HepG2 (cell line): ENCODE measurements around the gene ATG4B. TPM values are rescaled to one million over a fixed set of nuclear protein-coding genes. Genes with fewer than 3 reads are reported as not detected.

ENCODE experiments used
- AHR ChIP-seq: IDR thresholded peaks from 2 replicates; pipeline ENCODE4 v1.6.1; 2018; ENCODE audit warnings: missing genetic modification reagents, missing compliant biosample characterization
- BHLHE40 ChIP-seq: IDR thresholded peaks from 2 replicates; pipeline ENCODE4 v1.6.1; 2011; ENCODE audit warnings: low read length, improper control_type of control experiment
- HNRNPH1 ChIP-seq: fragments of 200-400 bp; formaldehyde crosslinking; optimal IDR thresholded peaks from 2 replicates; pipeline ENCODE3; 2017; ENCODE audit warnings: mild to moderate bottlenecking, low read depth, low read length
- HOXA9 ChIP-seq: sonication (generic); formaldehyde crosslinking; IDR thresholded peaks from 2 replicates; pipeline ENCODE4 v1.8.1; 2022; ENCODE audit warnings: missing genetic modification reagents, mild to moderate bottlenecking, moderate library complexity, borderline replicate concordance
- MXD4 ChIP-seq: IDR thresholded peaks from 2 replicates; pipeline ENCODE4 v1.6.1; 2016; ENCODE audit warnings: mild to moderate bottlenecking, missing biosample characterization, missing genetic modification reagents
- SKI ChIP-seq: fragments of 450-650 bp; IDR thresholded peaks from one replicate; pipeline ENCODE4 v1.6.1; 2018; ENCODE audit warnings: mild to moderate bottlenecking; ENCODE audit not compliant: partially characterized antibody
- SMC3 ChIP-seq: IDR thresholded peaks from 2 replicates; pipeline ENCODE4 v1.6.1; 2011; ENCODE audit warnings: low read length, improper control_type of control experiment
- TEAD3 ChIP-seq: optimal IDR thresholded peaks from 2 replicates; pipeline ENCODE3; 2016; ENCODE audit warnings: borderline replicate concordance
- TMF1 ChIP-seq: sonication (generic); formaldehyde crosslinking; IDR thresholded peaks from 2 replicates; pipeline ENCODE4 v1.8.1; 2022; ENCODE audit warnings: low read depth, missing genetic modification reagents
- ZC3H4 ChIP-seq: sonication (generic); formaldehyde crosslinking; IDR thresholded peaks from 2 replicates; pipeline ENCODE4 v1.4.0; 2020; ENCODE audit warnings: missing genetic modification reagents, borderline replicate concordance
- ZNF3 ChIP-seq: IDR thresholded peaks from 2 replicates; pipeline ENCODE4 v1.7.0; 2017; ENCODE audit warnings: inconsistent platforms
- ZNF337 ChIP-seq: sonication (generic); formaldehyde crosslinking; IDR thresholded peaks from 2 replicates; pipeline ENCODE4 v1.5.1; 2020; ENCODE audit warnings: missing genetic modification reagents, low read depth, mild to moderate bottlenecking, borderline replicate concordance
- ZNF605 ChIP-seq: sonication (generic); formaldehyde crosslinking; IDR thresholded peaks from 2 replicates; pipeline ENCODE4 v1.8.0; 2022; ENCODE audit warnings: mild to moderate bottlenecking, missing genetic modification reagents
- ZNF766 ChIP-seq: sonication (generic); formaldehyde crosslinking; IDR thresholded peaks from 2 replicates; pipeline ENCODE4 v1.5.0; 2020; ENCODE audit warnings: missing genetic modification reagents, borderline replicate concordance
- ZNF83 ChIP-seq: sonication (generic); formaldehyde crosslinking; IDR thresholded peaks from 2 replicates; pipeline ENCODE4 v1.4.0; 2020; ENCODE audit warnings: missing genetic modification reagents, mild to moderate bottlenecking, borderline replicate concordance
- polyA plus RNA-seq, 8 experiments: library from polyadenylated mRNA; depleted of rRNA in 3 of 8; stranded (reverse) in 7 of 8; unstranded in 1 of 8; fragments of >200 nt; fragmentation: Illumina TruSeq in 4 of 8; extraction: Trizol in 4 of 8; gene quantifications; 2 replicates each; pipeline versions ENCODE4 v1.2.1 to v1.2.3, GENCODE V29; 2011 to 2016; ENCODE audit warnings: low read depth in 4 of 8, missing spikeins in 1 of 8, mixed read lengths in 1 of 8; ENCODE audit not compliant: insufficient read depth in 1 of 8
- total RNA-seq, 5 experiments: library from RNA; depleted of rRNA; stranded (reverse); fragments of >200 nt; fragmentation: Illumina TruSeq; extraction: Trizol; gene quantifications; 2 replicates each; pipeline ENCODE4 v1.2.3, GENCODE V29; 2016; ENCODE audit warnings: low read depth in 1 of 5
- TF ChIP-seq, protein P1 (sequence below): sonication (generic); formaldehyde crosslinking; IDR thresholded peaks from 2 replicates; pipeline ENCODE4 v1.4.0; 2020; ENCODE audit warnings: missing genetic modification reagents, borderline replicate concordance
- TF ChIP-seq, protein P2 (sequence below): sonication (generic); formaldehyde crosslinking; IDR thresholded peaks from 2 replicates; pipeline ENCODE4 v1.9.0; 2022; ENCODE audit warnings: low read depth, missing genetic modification reagents
- TF ChIP-seq, protein P3 (sequence below): sonication (generic); formaldehyde crosslinking; IDR thresholded peaks from 2 replicates; pipeline ENCODE4 v1.4.0; 2020; ENCODE audit warnings: missing genetic modification reagents, mild to moderate bottlenecking, borderline replicate concordance
- TF ChIP-seq, protein P4 (sequence below): sonication (generic); formaldehyde crosslinking; IDR thresholded peaks from 2 replicates; pipeline ENCODE4 v1.4.0; 2020; ENCODE audit warnings: mild to moderate bottlenecking, missing genetic modification reagents
- TF ChIP-seq, protein P5 (sequence below): sonication (generic); formaldehyde crosslinking; IDR thresholded peaks from 2 replicates; pipeline ENCODE4 v1.8.1; 2023; ENCODE audit warnings: mild to moderate bottlenecking, missing genetic modification reagents
- TF ChIP-seq, protein P6 (sequence below): sonication (generic); formaldehyde crosslinking; IDR thresholded peaks from 2 replicates; pipeline ENCODE4 v1.9.0; 2021; ENCODE audit warnings: missing genetic modification reagents, borderline replicate concordance
- TF ChIP-seq, protein P7 (sequence below): IDR thresholded peaks from 2 replicates; pipeline ENCODE4 v1.6.1; 2012; ENCODE audit warnings: inconsistent platforms

The ATG4B gene
- total and polyA plus RNA-seq, 2 of the 13 experiments (the other 11 are each of a cell fraction or from before 2014, with no cell fraction given) = 95.5 to 239 TPM

DNA sequence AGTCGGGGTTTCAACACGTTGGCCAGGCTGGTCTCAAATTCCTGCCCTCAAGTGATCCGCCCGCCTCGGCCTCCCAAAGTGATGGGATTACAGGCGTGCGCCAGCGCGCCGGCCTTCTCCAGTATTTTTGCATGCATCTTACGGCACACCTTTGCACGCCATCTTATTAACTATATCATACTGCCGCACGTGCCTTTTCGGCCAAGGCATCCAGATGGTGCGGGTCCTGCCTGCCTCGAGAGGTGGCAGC lies 63.6 kb downstream of the ATG4B start (continued):
- TF ChIP-seq TEAD3 (CRISPR knock-in tag) = peak; percentile 68
- peak; percentile 10; the same call in 1 of the 2 replicates for TF ChIP-seq SMC3
- TF ChIP-seq, protein P1, sequence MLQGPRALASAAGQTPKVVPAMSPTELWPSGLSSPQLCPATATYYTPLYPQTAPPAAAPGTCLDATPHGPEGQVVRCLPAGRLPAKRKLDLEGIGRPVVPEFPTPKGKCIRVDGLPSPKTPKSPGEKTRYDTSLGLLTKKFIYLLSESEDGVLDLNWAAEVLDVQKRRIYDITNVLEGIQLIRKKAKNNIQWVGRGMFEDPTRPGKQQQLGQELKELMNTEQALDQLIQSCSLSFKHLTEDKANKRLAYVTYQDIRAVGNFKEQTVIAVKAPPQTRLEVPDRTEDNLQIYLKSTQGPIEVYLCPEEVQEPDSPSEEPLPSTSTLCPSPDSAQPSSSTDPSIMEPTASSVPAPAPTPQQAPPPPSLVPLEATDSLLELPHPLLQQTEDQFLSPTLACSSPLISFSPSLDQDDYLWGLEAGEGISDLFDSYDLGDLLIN (CRISPR knock-in tag) = no peak
- peak; percentile 50; the same call in 1 of the 2 replicates for TF ChIP-seq TMF1 (CRISPR knock-in tag)
- no peak for TF ChIP-seq AHR (CRISPR knock-in tag)
- TF ChIP-seq SKI = peak; percentile 22
- TF ChIP-seq BHLHE40 = peak; percentile 89
- peak; percentile 99 for TF ChIP-seq ZC3H4 (CRISPR knock-in tag)
- TF ChIP-seq HNRNPH1 = no peak
- TF ChIP-seq ZNF3 (CRISPR knock-in tag) = no peak
- TF ChIP-seq, protein P2, sequence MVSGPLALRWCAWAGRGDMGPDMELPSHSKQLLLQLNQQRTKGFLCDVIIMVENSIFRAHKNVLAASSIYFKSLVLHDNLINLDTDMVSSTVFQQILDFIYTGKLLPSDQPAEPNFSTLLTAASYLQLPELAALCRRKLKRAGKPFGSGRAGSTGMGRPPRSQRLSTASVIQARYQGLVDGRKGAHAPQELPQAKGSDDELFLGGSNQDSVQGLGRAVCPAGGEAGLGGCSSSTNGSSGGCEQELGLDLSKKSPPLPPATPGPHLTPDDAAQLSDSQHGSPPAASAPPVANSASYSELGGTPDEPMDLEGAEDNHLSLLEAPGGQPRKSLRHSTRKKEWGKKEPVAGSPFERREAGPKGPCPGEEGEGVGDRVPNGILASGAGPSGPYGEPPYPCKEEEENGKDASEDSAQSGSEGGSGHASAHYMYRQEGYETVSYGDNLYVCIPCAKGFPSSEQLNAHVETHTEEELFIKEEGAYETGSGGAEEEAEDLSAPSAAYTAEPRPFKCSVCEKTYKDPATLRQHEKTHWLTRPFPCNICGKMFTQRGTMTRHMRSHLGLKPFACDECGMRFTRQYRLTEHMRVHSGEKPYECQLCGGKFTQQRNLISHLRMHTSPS (CRISPR knock-in tag) = no peak
- TF ChIP-seq, protein P3, sequence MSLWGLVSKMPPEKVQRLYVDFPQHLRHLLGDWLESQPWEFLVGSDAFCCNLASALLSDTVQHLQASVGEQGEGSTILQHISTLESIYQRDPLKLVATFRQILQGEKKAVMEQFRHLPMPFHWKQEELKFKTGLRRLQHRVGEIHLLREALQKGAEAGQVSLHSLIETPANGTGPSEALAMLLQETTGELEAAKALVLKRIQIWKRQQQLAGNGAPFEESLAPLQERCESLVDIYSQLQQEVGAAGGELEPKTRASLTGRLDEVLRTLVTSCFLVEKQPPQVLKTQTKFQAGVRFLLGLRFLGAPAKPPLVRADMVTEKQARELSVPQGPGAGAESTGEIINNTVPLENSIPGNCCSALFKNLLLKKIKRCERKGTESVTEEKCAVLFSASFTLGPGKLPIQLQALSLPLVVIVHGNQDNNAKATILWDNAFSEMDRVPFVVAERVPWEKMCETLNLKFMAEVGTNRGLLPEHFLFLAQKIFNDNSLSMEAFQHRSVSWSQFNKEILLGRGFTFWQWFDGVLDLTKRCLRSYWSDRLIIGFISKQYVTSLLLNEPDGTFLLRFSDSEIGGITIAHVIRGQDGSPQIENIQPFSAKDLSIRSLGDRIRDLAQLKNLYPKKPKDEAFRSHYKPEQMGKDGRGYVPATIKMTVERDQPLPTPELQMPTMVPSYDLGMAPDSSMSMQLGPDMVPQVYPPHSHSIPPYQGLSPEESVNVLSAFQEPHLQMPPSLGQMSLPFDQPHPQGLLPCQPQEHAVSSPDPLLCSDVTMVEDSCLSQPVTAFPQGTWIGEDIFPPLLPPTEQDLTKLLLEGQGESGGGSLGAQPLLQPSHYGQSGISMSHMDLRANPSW (CRISPR knock-in tag) = no peak
- TF ChIP-seq MXD4 (CRISPR knock-in tag) = no peak
- TF ChIP-seq ZNF605 (CRISPR knock-in tag) = 0 out of 2 replicates have a peak, but pooled peaks have one; percentile 21
- TF ChIP-seq ZNF766 (CRISPR knock-in tag) = no peak
- TF ChIP-seq, protein P4, sequence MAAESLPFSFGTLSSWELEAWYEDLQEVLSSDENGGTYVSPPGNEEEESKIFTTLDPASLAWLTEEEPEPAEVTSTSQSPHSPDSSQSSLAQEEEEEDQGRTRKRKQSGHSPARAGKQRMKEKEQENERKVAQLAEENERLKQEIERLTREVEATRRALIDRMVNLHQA (CRISPR knock-in tag) = no peak
- TF ChIP-seq, protein P5, sequence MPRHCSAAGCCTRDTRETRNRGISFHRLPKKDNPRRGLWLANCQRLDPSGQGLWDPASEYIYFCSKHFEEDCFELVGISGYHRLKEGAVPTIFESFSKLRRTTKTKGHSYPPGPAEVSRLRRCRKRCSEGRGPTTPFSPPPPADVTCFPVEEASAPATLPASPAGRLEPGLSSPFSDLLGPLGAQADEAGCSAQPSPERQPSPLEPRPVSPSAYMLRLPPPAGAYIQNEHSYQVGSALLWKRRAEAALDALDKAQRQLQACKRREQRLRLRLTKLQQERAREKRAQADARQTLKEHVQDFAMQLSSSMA (CRISPR knock-in tag) = no peak
- TF ChIP-seq ZNF337 (CRISPR knock-in tag) = peak; percentile 26; the same call in 1 of the 2 replicates
- TF ChIP-seq, protein P6, sequence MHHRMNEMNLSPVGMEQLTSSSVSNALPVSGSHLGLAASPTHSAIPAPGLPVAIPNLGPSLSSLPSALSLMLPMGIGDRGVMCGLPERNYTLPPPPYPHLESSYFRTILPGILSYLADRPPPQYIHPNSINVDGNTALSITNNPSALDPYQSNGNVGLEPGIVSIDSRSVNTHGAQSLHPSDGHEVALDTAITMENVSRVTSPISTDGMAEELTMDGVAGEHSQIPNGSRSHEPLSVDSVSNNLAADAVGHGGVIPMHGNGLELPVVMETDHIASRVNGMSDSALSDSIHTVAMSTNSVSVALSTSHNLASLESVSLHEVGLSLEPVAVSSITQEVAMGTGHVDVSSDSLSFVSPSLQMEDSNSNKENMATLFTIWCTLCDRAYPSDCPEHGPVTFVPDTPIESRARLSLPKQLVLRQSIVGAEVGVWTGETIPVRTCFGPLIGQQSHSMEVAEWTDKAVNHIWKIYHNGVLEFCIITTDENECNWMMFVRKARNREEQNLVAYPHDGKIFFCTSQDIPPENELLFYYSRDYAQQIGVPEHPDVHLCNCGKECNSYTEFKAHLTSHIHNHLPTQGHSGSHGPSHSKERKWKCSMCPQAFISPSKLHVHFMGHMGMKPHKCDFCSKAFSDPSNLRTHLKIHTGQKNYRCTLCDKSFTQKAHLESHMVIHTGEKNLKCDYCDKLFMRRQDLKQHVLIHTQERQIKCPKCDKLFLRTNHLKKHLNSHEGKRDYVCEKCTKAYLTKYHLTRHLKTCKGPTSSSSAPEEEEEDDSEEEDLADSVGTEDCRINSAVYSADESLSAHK = no peak
- TF ChIP-seq, protein P7, sequence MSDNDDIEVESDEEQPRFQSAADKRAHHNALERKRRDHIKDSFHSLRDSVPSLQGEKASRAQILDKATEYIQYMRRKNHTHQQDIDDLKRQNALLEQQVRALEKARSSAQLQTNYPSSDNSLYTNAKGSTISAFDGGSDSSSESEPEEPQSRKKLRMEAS = no peak
- TF ChIP-seq ZNF83 = no peak
- TF ChIP-seq HOXA9 (CRISPR knock-in tag) = no peak
